Endothelial cell of umbilical vein (primary cell): ENCODE results near the gene ZNF609. TPM values are rescaled to one million over a fixed set of nuclear protein-coding genes. Genes with fewer than 3 reads are reported as not detected.

ENCODE experiments used
- BruUV-seq: library from RNA; stranded (reverse); fragments of 400-500 nt; replicated peaks from 2 replicates; lab custom pipeline; 2021; lab: Mats Ljungman, UMichigan
- CTCF ChIA-PET: fragments of 300-600, 350-600 bp; sonication (Branson Sonifier 250); formaldehyde crosslinking; loops from one replicate; lab custom pipeline; 2021; ENCODE audit warnings: antibody characterized with exemption, inconsistent platforms; lab: Charles Lee
- POLR2A ChIA-PET: fragments of 300-600, 350-600 bp; sonication (Branson Sonifier 250); formaldehyde crosslinking; loops from one replicate; lab custom pipeline; 2021; ENCODE audit warnings: antibody characterized with exemption, inconsistent platforms; lab: Charles Lee
- DNase-seq: peaks from one replicate; pipeline ENCODE4 v3.0.0-alpha.2; 2011; ENCODE audit warnings: low read depth, low spot score
- FAIRE-seq: peaks from 2 replicates; lab custom pipeline; 2011; peaks lifted over from hg19 to GRCh38; lab: Jason Lieb, UNC
- H2AFZ ChIP-seq: 2 replicates; pipeline ENCODE4 v1.6.0; 2012; ENCODE audit warnings: low read depth, low read length, control low read depth, inconsistent platforms
- H3K27ac ChIP-seq: 2 replicates; pipeline ENCODE4 v1.5.1; 2011; ENCODE audit warnings: low read depth, mild to moderate bottlenecking, control low read depth, low read length, moderate library complexity; ENCODE audit not compliant: insufficient read depth
- H3K27me3 ChIP-seq, 2 experiments: 2 replicates each; pipeline versions ENCODE4 v1.6.0 to v1.6.1; 2011; ENCODE audit warnings: low read length in 2 of 2, mixed read lengths in 1 of 2; ENCODE audit not compliant: control insufficient read depth in 2 of 2, insufficient read depth in 2 of 2
- H3K36me3 ChIP-seq, 2 experiments: 2 replicates in 1 of 2; 3 replicates in 1 of 2; pipeline ENCODE4 v1.5.1; 2011; ENCODE audit warnings: low read length in 2 of 2, mild to moderate bottlenecking in 1 of 2, moderate library complexity in 1 of 2; ENCODE audit not compliant: control insufficient read depth in 2 of 2, insufficient read depth in 2 of 2; ENCODE audit errors: extremely low read depth in 1 of 2
- H3K4me1 ChIP-seq: 3 replicates; pipeline ENCODE4 v1.5.1; 2011; ENCODE audit warnings: mild to moderate bottlenecking, low read length; ENCODE audit not compliant: control insufficient read depth, insufficient read depth; ENCODE audit errors: extremely low read depth
- H3K4me2 ChIP-seq: 2 replicates; pipeline ENCODE4 v1.6.1; 2011; ENCODE audit warnings: low read length, control low read depth, mixed read lengths; ENCODE audit not compliant: insufficient read depth
- H3K4me3 ChIP-seq, 3 experiments: fragments of 200-600 bp in 1 of 3; sonication (generic), shearing (Covaris generic) in 1 of 3; replicated peaks in 1 of 3; 2 replicates each; pipeline ENCODE4 v1.5.1; 2011 to 2016; ENCODE audit warnings: control low read depth in 3 of 3, low read length in 3 of 3, mild to moderate bottlenecking in 2 of 3, inconsistent platforms in 1 of 3, low read depth in 1 of 3, moderate library complexity in 1 of 3; ENCODE audit not compliant: insufficient read depth in 1 of 3
- H3K79me2 ChIP-seq: 2 replicates; pipeline ENCODE4 v1.6.0; 2012; ENCODE audit warnings: low read length, inconsistent platforms; ENCODE audit not compliant: control insufficient read depth, insufficient read depth
- H3K9ac ChIP-seq: replicated peaks from 2 replicates; pipeline ENCODE3; 2011; ENCODE audit warnings: low read length, control low read depth; ENCODE audit not compliant: insufficient read depth; ENCODE audit errors: extremely low read depth
- H3K9me1 ChIP-seq: replicated peaks from 3 replicates; pipeline ENCODE4 v1.6.0; 2011; ENCODE audit warnings: mild to moderate bottlenecking, low read length; ENCODE audit not compliant: control insufficient read depth, insufficient read depth; ENCODE audit errors: extremely low read depth
- H3K9me3 ChIP-seq: replicated peaks from 2 replicates; pipeline ENCODE4 v1.5.1; 2012; ENCODE audit warnings: low read length, inconsistent platforms; ENCODE audit not compliant: control insufficient read depth, insufficient read depth
- H4K20me1 ChIP-seq: replicated peaks from 2 replicates; pipeline ENCODE3; 2011; ENCODE audit warnings: mild to moderate bottlenecking, low read length; ENCODE audit not compliant: control insufficient read depth, insufficient read depth; ENCODE audit errors: extremely low read depth
- EZH2 ChIP-seq: IDR thresholded peaks from 2 replicates; pipeline ENCODE4 v1.6.1; 2012; ENCODE audit warnings: borderline replicate concordance, low read depth, mild to moderate bottlenecking, moderate library complexity, low read length, inconsistent platforms; ENCODE audit not compliant: severe bottlenecking
- FOS ChIP-seq: IDR thresholded peaks from 2 replicates; pipeline ENCODE4 v1.6.1; 2011; ENCODE audit warnings: mild to moderate bottlenecking, low read length, moderate library complexity, borderline replicate concordance; ENCODE audit not compliant: insufficient read depth
- GATA2 ChIP-seq: IDR thresholded peaks from 2 replicates; pipeline ENCODE4 v1.7.0; 2011; ENCODE audit warnings: low read depth, mild to moderate bottlenecking, moderate library complexity, mixed read lengths, low read length; ENCODE audit not compliant: insufficient read length, insufficient read depth
- JUN ChIP-seq: IDR thresholded peaks from 2 replicates; pipeline ENCODE4 v1.6.1; 2011; ENCODE audit warnings: borderline replicate concordance, low read depth; ENCODE audit not compliant: insufficient read length, insufficient read depth
- MAX ChIP-seq: IDR thresholded peaks from 2 replicates; pipeline ENCODE4 v1.6.1; 2011; ENCODE audit not compliant: insufficient read depth, insufficient read length
- MYC ChIP-seq: IDR thresholded peaks from one replicate; pipeline ENCODE4 v1.6.1; 2011; ENCODE audit warnings: mild to moderate bottlenecking, low read depth, low read length
- POLR2A ChIP-seq: IDR thresholded peaks from 2 replicates; pipeline ENCODE4 v1.6.1; 2012; ENCODE audit warnings: low read depth, mild to moderate bottlenecking, control low read depth, low read length
- POLR2AphosphoS5 ChIP-seq: IDR thresholded peaks from 2 replicates; pipeline ENCODE4 v1.6.1; 2012; ENCODE audit warnings: low read depth, mild to moderate bottlenecking, control low read depth, low read length, moderate library complexity; ENCODE audit not compliant: insufficient read depth
- dilution Hi-C: fragments of 300-500 bp; cut with MboI; formaldehyde crosslinking; loops from one replicate; pipeline ENCODE4 v1.15.0; 2019; ENCODE audit warnings: low sequenced_read_pairs; ENCODE audit not compliant: extremely low pct_ligation_motif_present
- intact Hi-C: fragments of 100-400 bp; cut with micrococcal nuclease; formaldehyde crosslinking; loops from one replicate; pipeline ENCODE4 v1.10.0; 2022
- polyA plus RNA-seq, 4 experiments: library from polyadenylated mRNA; depleted of rRNA in 3 of 4; stranded (reverse) in 3 of 4; unstranded in 1 of 4; fragments of >200 nt; gene quantifications; 2 replicates each; pipeline versions ENCODE4 v1.2.1 to v1.2.3, GENCODE V29; 2011 to 2012; ENCODE audit warnings: missing spikeins in 1 of 4
- total RNA-seq: library from RNA; stranded (reverse); gene quantifications from 2 replicates; pipeline ENCODE4 v1.2.3, GENCODE V29; 2021
- TF ChIP-seq, protein P1 (sequence below), 2 donors: IDR thresholded peaks; 1 replicate in 1 of 2; 2 replicates in 1 of 2; pipeline ENCODE4 v1.5.1; 2011; ENCODE audit warnings: low read length in 2 of 2, mild to moderate bottlenecking in 2 of 2, moderate library complexity in 2 of 2, control low read depth in 1 of 2, inconsistent platforms in 1 of 2, low read depth in 1 of 2; ENCODE audit not compliant: insufficient read depth in 1 of 2; ENCODE audit errors: extremely low read depth in 1 of 2

ZNF609 gene
- total and polyA plus RNA-seq, 2 donors (not counting 3 experiments of a cell fraction or from before 2014, with no cell fraction given): 18.2 to 49.6 TPM

DNA sequence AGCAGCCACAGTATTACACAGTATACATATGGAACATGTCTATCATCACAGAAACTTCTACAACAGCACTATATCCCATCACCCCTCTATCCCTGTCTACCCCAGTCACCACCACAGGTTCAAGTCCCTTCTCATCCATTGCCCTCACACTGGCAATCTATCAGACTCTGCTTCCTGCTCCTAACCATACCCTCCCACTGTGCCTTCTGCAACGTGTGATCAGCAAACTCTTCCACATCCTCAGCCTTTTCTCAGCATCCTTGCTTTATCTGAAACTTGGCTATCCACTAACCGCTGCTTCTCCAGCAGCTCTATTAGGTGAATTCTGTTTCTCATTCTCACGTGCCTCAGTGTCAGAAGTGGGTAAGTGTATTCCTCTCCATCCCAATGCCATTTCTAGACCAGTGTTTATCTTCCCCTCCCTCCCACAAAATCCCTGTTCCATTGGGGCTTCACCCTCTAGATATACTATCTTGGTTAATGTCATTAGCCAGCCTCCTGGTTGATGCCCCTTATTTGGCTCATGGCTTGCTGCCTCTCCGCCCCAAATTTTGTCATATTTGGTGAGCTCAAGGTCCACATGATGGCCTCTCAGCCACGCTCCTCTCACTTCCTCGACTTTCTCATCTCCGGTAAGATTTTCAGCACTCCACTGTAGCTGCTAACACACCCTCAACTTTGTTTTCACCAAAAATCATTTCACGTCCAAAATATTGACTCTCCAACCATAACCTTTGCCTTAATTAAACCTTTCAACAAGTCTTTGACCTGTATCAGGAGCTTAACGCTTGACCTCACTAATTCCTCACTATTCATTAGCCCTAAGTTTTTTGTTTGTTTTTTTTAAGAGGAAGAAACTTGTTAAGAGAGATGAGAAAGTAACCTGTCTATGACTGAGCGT is 245.9 kb downstream of the ZNF609 start:
- Histone ChIP-seq H3K27me3 (no peaks in the 10 kb centered on the region), H3K36me3 (no peaks in the 10 kb centered on the region), H3K9ac (no peak overlapping the region), H3K9me1 (no peaks in the 10 kb centered on the region), H3K4me2 (no peak overlapping the region), H4K20me1 (no peaks in the 10 kb centered on the region), H3K27ac (no peak overlapping the region), H3K9me3 (no peaks in the 10 kb centered on the region), H3K79me2 (peaks cover 17% of the 10 kb centered on the region), H3K4me1 (peaks cover 16% of the 10 kb centered on the region), H2AFZ (no peak overlapping the region), H3K4me3 (no peak overlapping the region)
- TF ChIP-seq FOS (no peak), MYC (no peak), MAX (no peak), EZH2 (no peak), POLR2AphosphoS5 (no peak), JUN (no peak), GATA2 (no peak), POLR2A (no peak)
- TF ChIP-seq, protein P1, sequence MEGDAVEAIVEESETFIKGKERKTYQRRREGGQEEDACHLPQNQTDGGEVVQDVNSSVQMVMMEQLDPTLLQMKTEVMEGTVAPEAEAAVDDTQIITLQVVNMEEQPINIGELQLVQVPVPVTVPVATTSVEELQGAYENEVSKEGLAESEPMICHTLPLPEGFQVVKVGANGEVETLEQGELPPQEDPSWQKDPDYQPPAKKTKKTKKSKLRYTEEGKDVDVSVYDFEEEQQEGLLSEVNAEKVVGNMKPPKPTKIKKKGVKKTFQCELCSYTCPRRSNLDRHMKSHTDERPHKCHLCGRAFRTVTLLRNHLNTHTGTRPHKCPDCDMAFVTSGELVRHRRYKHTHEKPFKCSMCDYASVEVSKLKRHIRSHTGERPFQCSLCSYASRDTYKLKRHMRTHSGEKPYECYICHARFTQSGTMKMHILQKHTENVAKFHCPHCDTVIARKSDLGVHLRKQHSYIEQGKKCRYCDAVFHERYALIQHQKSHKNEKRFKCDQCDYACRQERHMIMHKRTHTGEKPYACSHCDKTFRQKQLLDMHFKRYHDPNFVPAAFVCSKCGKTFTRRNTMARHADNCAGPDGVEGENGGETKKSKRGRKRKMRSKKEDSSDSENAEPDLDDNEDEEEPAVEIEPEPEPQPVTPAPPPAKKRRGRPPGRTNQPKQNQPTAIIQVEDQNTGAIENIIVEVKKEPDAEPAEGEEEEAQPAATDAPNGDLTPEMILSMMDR (IDR thresholded peaks at IDR 0.05; ENCODE audit: extremely low read depth in 1 of 2, insufficient read depth in 1 of 2, low read depth in 1 of 2, low read length in 2 of 2): no peak
- CTCF ChIA-PET: interaction anchor here (1.1 to 1.8 kb wide), 3 partner anchors 14 to 22 kb away, joined by 3 to 10 read pairs (median 5); no protein-coding TSS in a partner anchor
- no peak for FAIRE-seq
- DNase-seq: no peak
- POLR2A ChIA-PET: no interaction called here
- dilution Hi-C loops (no loop called here), intact Hi-C loops (no loop called here)
- no TSS peak for BruUV-seq
